Endothelial cell of umbilical vein (primary cell): ENCODE results near the gene MECP2. TPM values are rescaled to one million over a fixed set of nuclear protein-coding genes. Genes with fewer than 3 reads are reported as not detected.
A peak's percentile ranks its signal among the peaks of the same experiment; 100 is the strongest.

Experiments used
- BruUV-seq: library from RNA; stranded (reverse); fragments of 400-500 nt; replicated peaks from 2 replicates; lab custom pipeline; 2021; lab: Mats Ljungman, UMichigan
- CTCF ChIA-PET: fragments of 300-600, 350-600 bp; sonication (Branson Sonifier 250); formaldehyde crosslinking; loops from one replicate; lab custom pipeline; 2021; ENCODE audit warnings: antibody characterized with exemption, inconsistent platforms; lab: Charles Lee
- POLR2A ChIA-PET: fragments of 300-600, 350-600 bp; sonication (Branson Sonifier 250); formaldehyde crosslinking; loops from one replicate; lab custom pipeline; 2021; ENCODE audit warnings: antibody characterized with exemption, inconsistent platforms; lab: Charles Lee
- DNase-seq: peaks from one replicate; pipeline ENCODE4 v3.0.0-alpha.2; 2011; ENCODE audit warnings: low read depth, low spot score
- FAIRE-seq: peaks from 2 replicates; lab custom pipeline; 2011; peaks lifted over from hg19 to GRCh38; lab: Jason Lieb, UNC
- H2AFZ ChIP-seq: 2 replicates; pipeline ENCODE4 v1.6.0; 2012; ENCODE audit warnings: low read depth, low read length, control low read depth, inconsistent platforms
- H3K27ac ChIP-seq: 2 replicates; pipeline ENCODE4 v1.5.1; 2011; ENCODE audit warnings: low read depth, mild to moderate bottlenecking, control low read depth, low read length, moderate library complexity; ENCODE audit not compliant: insufficient read depth
- H3K27me3 ChIP-seq, 2 experiments: 2 replicates each; pipeline versions ENCODE4 v1.6.0 to v1.6.1; 2011; ENCODE audit warnings: low read length in 2 of 2, mixed read lengths in 1 of 2; ENCODE audit not compliant: control insufficient read depth in 2 of 2, insufficient read depth in 2 of 2
- H3K36me3 ChIP-seq, 2 experiments: 2 replicates in 1 of 2; 3 replicates in 1 of 2; pipeline ENCODE4 v1.5.1; 2011; ENCODE audit warnings: low read length in 2 of 2, mild to moderate bottlenecking in 1 of 2, moderate library complexity in 1 of 2; ENCODE audit not compliant: control insufficient read depth in 2 of 2, insufficient read depth in 2 of 2; ENCODE audit errors: extremely low read depth in 1 of 2
- H3K4me1 ChIP-seq: 3 replicates; pipeline ENCODE4 v1.5.1; 2011; ENCODE audit warnings: mild to moderate bottlenecking, low read length; ENCODE audit not compliant: control insufficient read depth, insufficient read depth; ENCODE audit errors: extremely low read depth
- H3K4me2 ChIP-seq: 2 replicates; pipeline ENCODE4 v1.6.1; 2011; ENCODE audit warnings: low read length, control low read depth, mixed read lengths; ENCODE audit not compliant: insufficient read depth
- H3K4me3 ChIP-seq, 3 experiments: fragments of 200-600 bp in 1 of 3; sonication (generic), shearing (Covaris generic) in 1 of 3; replicated peaks in 1 of 3; 2 replicates each; pipeline ENCODE4 v1.5.1; 2011 to 2016; ENCODE audit warnings: control low read depth in 3 of 3, low read length in 3 of 3, mild to moderate bottlenecking in 2 of 3, inconsistent platforms in 1 of 3, low read depth in 1 of 3, moderate library complexity in 1 of 3; ENCODE audit not compliant: insufficient read depth in 1 of 3
- H3K79me2 ChIP-seq: 2 replicates; pipeline ENCODE4 v1.6.0; 2012; ENCODE audit warnings: low read length, inconsistent platforms; ENCODE audit not compliant: control insufficient read depth, insufficient read depth
- H3K9ac ChIP-seq: replicated peaks from 2 replicates; pipeline ENCODE3; 2011; ENCODE audit warnings: low read length, control low read depth; ENCODE audit not compliant: insufficient read depth; ENCODE audit errors: extremely low read depth
- H3K9me1 ChIP-seq: replicated peaks from 3 replicates; pipeline ENCODE4 v1.6.0; 2011; ENCODE audit warnings: mild to moderate bottlenecking, low read length; ENCODE audit not compliant: control insufficient read depth, insufficient read depth; ENCODE audit errors: extremely low read depth
- H3K9me3 ChIP-seq: replicated peaks from 2 replicates; pipeline ENCODE4 v1.5.1; 2012; ENCODE audit warnings: low read length, inconsistent platforms; ENCODE audit not compliant: control insufficient read depth, insufficient read depth
- H4K20me1 ChIP-seq: replicated peaks from 2 replicates; pipeline ENCODE3; 2011; ENCODE audit warnings: mild to moderate bottlenecking, low read length; ENCODE audit not compliant: control insufficient read depth, insufficient read depth; ENCODE audit errors: extremely low read depth
- EZH2 ChIP-seq: IDR thresholded peaks from 2 replicates; pipeline ENCODE4 v1.6.1; 2012; ENCODE audit warnings: borderline replicate concordance, low read depth, mild to moderate bottlenecking, moderate library complexity, low read length, inconsistent platforms; ENCODE audit not compliant: severe bottlenecking
- FOS ChIP-seq: IDR thresholded peaks from 2 replicates; pipeline ENCODE4 v1.6.1; 2011; ENCODE audit warnings: mild to moderate bottlenecking, low read length, moderate library complexity, borderline replicate concordance; ENCODE audit not compliant: insufficient read depth
- GATA2 ChIP-seq: IDR thresholded peaks from 2 replicates; pipeline ENCODE4 v1.7.0; 2011; ENCODE audit warnings: low read depth, mild to moderate bottlenecking, moderate library complexity, mixed read lengths, low read length; ENCODE audit not compliant: insufficient read length, insufficient read depth
- JUN ChIP-seq: IDR thresholded peaks from 2 replicates; pipeline ENCODE4 v1.6.1; 2011; ENCODE audit warnings: borderline replicate concordance, low read depth; ENCODE audit not compliant: insufficient read length, insufficient read depth
- MYC ChIP-seq: IDR thresholded peaks from one replicate; pipeline ENCODE4 v1.6.1; 2011; ENCODE audit warnings: mild to moderate bottlenecking, low read depth, low read length
- POLR2A ChIP-seq: IDR thresholded peaks from 2 replicates; pipeline ENCODE4 v1.6.1; 2012; ENCODE audit warnings: low read depth, mild to moderate bottlenecking, control low read depth, low read length
- POLR2AphosphoS5 ChIP-seq: IDR thresholded peaks from 2 replicates; pipeline ENCODE4 v1.6.1; 2012; ENCODE audit warnings: low read depth, mild to moderate bottlenecking, control low read depth, low read length, moderate library complexity; ENCODE audit not compliant: insufficient read depth
- dilution Hi-C: fragments of 300-500 bp; cut with MboI; formaldehyde crosslinking; loops from one replicate; pipeline ENCODE4 v1.15.0; 2019; ENCODE audit warnings: low sequenced_read_pairs; ENCODE audit not compliant: extremely low pct_ligation_motif_present
- intact Hi-C: fragments of 100-400 bp; cut with micrococcal nuclease; formaldehyde crosslinking; loops from one replicate; pipeline ENCODE4 v1.10.0; 2022
- polyA plus RNA-seq, 4 experiments: library from polyadenylated mRNA; depleted of rRNA in 3 of 4; stranded (reverse) in 3 of 4; unstranded in 1 of 4; fragments of >200 nt; gene quantifications; 2 replicates each; pipeline versions ENCODE4 v1.2.1 to v1.2.3, GENCODE V29; 2011 to 2012; ENCODE audit warnings: missing spikeins in 1 of 4
- total RNA-seq: library from RNA; stranded (reverse); gene quantifications from 2 replicates; pipeline ENCODE4 v1.2.3, GENCODE V29; 2021
- TF ChIP-seq, protein P1 (sequence below): IDR thresholded peaks from 2 replicates; pipeline ENCODE4 v1.6.1; 2011; ENCODE audit not compliant: insufficient read depth, insufficient read length
- TF ChIP-seq, protein P2 (sequence below), 2 donors: IDR thresholded peaks; 1 replicate in 1 of 2; 2 replicates in 1 of 2; pipeline ENCODE4 v1.5.1; 2011; ENCODE audit warnings: low read length in 2 of 2, mild to moderate bottlenecking in 2 of 2, moderate library complexity in 2 of 2, control low read depth in 1 of 2, inconsistent platforms in 1 of 2, low read depth in 1 of 2; ENCODE audit not compliant: insufficient read depth in 1 of 2; ENCODE audit errors: extremely low read depth in 1 of 2

Gene MECP2
- total and polyA plus RNA-seq, 2 donors (not counting 3 experiments of a cell fraction or from before 2014, with no cell fraction given) = 9.0 to 45.3 TPM

DNA sequence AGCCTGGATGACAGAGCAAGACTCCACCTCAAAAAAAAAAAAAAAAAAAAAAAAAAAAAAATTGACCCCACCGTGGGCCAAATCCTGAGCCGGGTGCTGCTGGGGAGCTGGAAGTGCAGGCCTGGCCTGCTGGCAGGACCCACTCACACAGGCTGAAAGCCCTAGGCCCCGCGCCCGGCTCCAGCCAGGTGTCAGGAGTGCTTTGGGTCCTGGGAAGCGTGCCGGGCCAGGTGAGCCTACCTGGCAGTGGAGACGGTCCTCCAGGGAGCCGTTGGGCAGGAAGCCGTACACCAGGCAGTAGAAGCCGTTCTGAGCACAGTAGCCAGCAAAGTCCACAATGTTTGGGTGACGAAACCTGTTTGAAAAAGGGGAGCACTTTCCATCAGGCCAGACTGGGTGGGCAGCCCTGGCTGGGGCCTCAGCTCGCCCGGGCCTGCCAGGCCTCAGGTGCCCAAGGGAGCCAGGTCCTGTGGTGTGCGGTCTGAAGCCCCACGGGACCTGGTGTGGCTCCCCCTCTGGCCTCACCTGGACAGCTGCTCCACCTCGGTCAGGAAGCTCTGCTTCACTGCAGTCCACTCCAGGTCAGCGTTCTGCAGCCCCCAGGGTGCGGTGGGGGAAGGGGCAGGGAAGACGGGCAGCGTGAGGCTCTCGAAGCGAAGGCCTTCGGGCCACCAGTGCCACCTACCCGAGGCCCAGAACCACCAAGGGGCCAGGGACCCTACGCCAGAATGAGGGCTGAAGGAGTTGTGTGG is 79.6 kb downstream of the MECP2 start:
- H4K20me1 ChIP-seq = no peaks in the 10 kb centered on the region
- H3K9ac ChIP-seq = no peak overlapping the region
- no peak for DNase-seq
- peak overlapping the region in 1 of 3 experiments; percentile 59 for H3K4me3 ChIP-seq
- no peaks in the 10 kb centered on the region for H3K9me3 ChIP-seq
- no peak overlapping the region for H3K27ac ChIP-seq
- H3K79me2 ChIP-seq = peaks cover 28% of the 10 kb centered on the region
- H3K27me3 ChIP-seq = no peaks in the 10 kb centered on the region
- ChIA-PET CTCF (interaction anchor here (1.5 kb wide), 1 partner anchor 10 kb away, joined by 3 read pairs; no protein-coding TSS in a partner anchor), POLR2A (no interaction called here)
- peak overlapping the region; percentile 82 for H3K4me2 ChIP-seq
- dilution Hi-C loops = no loop called here
- H2AFZ ChIP-seq = no peak overlapping the region
- intact Hi-C loops = no loop called here
- no peaks in the 10 kb centered on the region for H3K9me1 ChIP-seq
- TF ChIP-seq JUN (no peak), EZH2 (no peak), POLR2AphosphoS5 (no peak), GATA2 (no peak), POLR2A (no peak), FOS (no peak), MYC (no peak)
- TF ChIP-seq, protein P1, sequence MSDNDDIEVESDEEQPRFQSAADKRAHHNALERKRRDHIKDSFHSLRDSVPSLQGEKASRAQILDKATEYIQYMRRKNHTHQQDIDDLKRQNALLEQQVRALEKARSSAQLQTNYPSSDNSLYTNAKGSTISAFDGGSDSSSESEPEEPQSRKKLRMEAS = no peak
- TF ChIP-seq, protein P2, sequence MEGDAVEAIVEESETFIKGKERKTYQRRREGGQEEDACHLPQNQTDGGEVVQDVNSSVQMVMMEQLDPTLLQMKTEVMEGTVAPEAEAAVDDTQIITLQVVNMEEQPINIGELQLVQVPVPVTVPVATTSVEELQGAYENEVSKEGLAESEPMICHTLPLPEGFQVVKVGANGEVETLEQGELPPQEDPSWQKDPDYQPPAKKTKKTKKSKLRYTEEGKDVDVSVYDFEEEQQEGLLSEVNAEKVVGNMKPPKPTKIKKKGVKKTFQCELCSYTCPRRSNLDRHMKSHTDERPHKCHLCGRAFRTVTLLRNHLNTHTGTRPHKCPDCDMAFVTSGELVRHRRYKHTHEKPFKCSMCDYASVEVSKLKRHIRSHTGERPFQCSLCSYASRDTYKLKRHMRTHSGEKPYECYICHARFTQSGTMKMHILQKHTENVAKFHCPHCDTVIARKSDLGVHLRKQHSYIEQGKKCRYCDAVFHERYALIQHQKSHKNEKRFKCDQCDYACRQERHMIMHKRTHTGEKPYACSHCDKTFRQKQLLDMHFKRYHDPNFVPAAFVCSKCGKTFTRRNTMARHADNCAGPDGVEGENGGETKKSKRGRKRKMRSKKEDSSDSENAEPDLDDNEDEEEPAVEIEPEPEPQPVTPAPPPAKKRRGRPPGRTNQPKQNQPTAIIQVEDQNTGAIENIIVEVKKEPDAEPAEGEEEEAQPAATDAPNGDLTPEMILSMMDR (IDR thresholded peaks at IDR 0.05; ENCODE audit: extremely low read depth in 1 of 2, insufficient read depth in 1 of 2, low read depth in 1 of 2, low read length in 2 of 2) = no peak
- no TSS peak for BruUV-seq
- peaks cover 0 to 17% of the 10 kb centered on the region in 2 experiments for H3K36me3 ChIP-seq
- H3K4me1 ChIP-seq = peaks cover 31% of the 10 kb centered on the region
- FAIRE-seq = no peak
